ENCODE data around the gene MBLAC2. TPM values are rescaled to one million over a fixed set of nuclear protein-coding genes. Genes with fewer than 3 reads are reported as not detected.

The MBLAC2 gene
- polyA plus RNA-seq, 3 donors: 0.96 to 1.5 (median 1.2) TPM

GRCh38 chr5:90408571-90409317 is 65.8 kb downstream of the MBLAC2 start:
- WGBS (ENCODE audit: insufficient coverage): 0% methylated on average over 5 of the region's 14 CpGs

More at GRCh38 chr5:90408571-90409317, 65.8 kb downstream of the MBLAC2 start:
- Histone ChIP-seq H3K9ac (ENCODE audit: insufficient read depth, low read length, poor library complexity, severe bottlenecking) (peak overlapping the region; percentile 91), H3K27me3 (ENCODE audit: control insufficient read depth in 2 of 2, insufficient read depth in 2 of 2, low read length in 2 of 2) (no peaks in the 10 kb centered on the region), H2AFZ (ENCODE audit: insufficient read depth, low read depth, low read length, poor library complexity, severe bottlenecking) (peak overlapping the region; percentile 99), H3K9me3 (replicated peaks in 1 of 2; ENCODE audit: control insufficient read depth in 1 of 2, insufficient read depth in 1 of 2, low read length in 2 of 2) (no peaks in the 10 kb centered on the region), H3K4me1 (ENCODE audit: control insufficient read depth in 1 of 2, insufficient read depth in 2 of 2, low read length in 2 of 2) (peaks cover 13 to 19% of the 10 kb centered on the region in 2 donors), H3K4me2 (replicated peaks; ENCODE audit: extremely low read depth, low read length, poor library complexity, severe bottlenecking) (peak overlapping the region; percentile 82), H4K20me1 (ENCODE audit: insufficient read depth, low read length) (no peaks in the 10 kb centered on the region), H3K27ac (ENCODE audit: low read depth in 1 of 2, low read length in 2 of 2) (peak overlapping the region; percentile 83 to 96), H3K79me2 (ENCODE audit: insufficient read depth, low read length) (peaks cover 10% of the 10 kb centered on the region), H3K4me3 (replicated peaks in 1 of 3; ENCODE audit: low read depth in 2 of 3, low read length in 3 of 3) (peak overlapping the region; percentile 84 to 100 (median 92)), H3K36me3 (replicated peaks in 1 of 2; ENCODE audit: control insufficient read depth in 1 of 2, insufficient read depth in 2 of 2, low read length in 2 of 2) (peaks cover 12 to 27% of the 10 kb centered on the region in 2 donors)
- DNase-seq: peak in 1 of 3 donors; percentile 3
- peaks cover 0 to 5% (median 0%) of the 10 kb centered on the region in 3 donors for H3K27me3 Mint-ChIP-seq (ENCODE audit: low read depth in 3 of 3)
- H3K4me1 Mint-ChIP-seq: peaks cover 3% of the 10 kb centered on the region
- peaks cover 14 to 19% of the 10 kb centered on the region in 2 donors for H3K36me3 Mint-ChIP-seq
- no peak for TF ChIP-seq CTCF (IDR thresholded peaks at IDR 0.05)
- no peak overlapping the region for H3K27ac Mint-ChIP-seq
- intact Hi-C loops (cut with micrococcal nuclease): no loop called here
- H3K4me3 Mint-ChIP-seq: no peak overlapping the region
- H3K9me3 Mint-ChIP-seq: no peaks in the 10 kb centered on the region

Other genes with a start within 250 kb of the MBLAC2 start
- gene CETN3, start 65.0 kb downstream of the MBLAC2 start, polyA plus RNA-seq: 1 to 10 TPM in 2 of 3 donors, under 1 TPM in 1; 0.59 to 9.0 (median 7.7) TPM
- under 1 TPM; 0.07 to 0.36 (median 0.13) TPM for gene POLR3G, start 93 bp upstream of the MBLAC2 start, polyA plus RNA-seq
- 10 to 100 TPM in 1 of 3 donors, 1 to 10 TPM in 2; 6.0 to 12.1 (median 8.4) TPM for gene LYSMD3, start 54.8 kb upstream of the MBLAC2 start, polyA plus RNA-seq
- gene ADGRV1, start 84.0 kb upstream of the MBLAC2 start, polyA plus RNA-seq: under 1 TPM in 2 of 3 donors, not detected in 1; 0.18 to 0.33 TPM

Measured in CD14-positive monocyte (primary cell).